HG03039 (cell line): ENCODE data around the gene TRAFD1.
"Not testable (repeated sequence)": the region's sequence is repeated elsewhere in the genome, so short reads cannot be mapped to it uniquely, and the experiment has no call there.

Experiments
- ATAC-seq: cut with Tn5 transposase; IDR thresholded peaks from one replicate; pipeline ENCODE4 v1.9.1; 2021; ENCODE audit warnings: mild to moderate bottlenecking, moderate library complexity; ENCODE audit not compliant: unreplicated experiment

Gene TRAFD1, protein sequence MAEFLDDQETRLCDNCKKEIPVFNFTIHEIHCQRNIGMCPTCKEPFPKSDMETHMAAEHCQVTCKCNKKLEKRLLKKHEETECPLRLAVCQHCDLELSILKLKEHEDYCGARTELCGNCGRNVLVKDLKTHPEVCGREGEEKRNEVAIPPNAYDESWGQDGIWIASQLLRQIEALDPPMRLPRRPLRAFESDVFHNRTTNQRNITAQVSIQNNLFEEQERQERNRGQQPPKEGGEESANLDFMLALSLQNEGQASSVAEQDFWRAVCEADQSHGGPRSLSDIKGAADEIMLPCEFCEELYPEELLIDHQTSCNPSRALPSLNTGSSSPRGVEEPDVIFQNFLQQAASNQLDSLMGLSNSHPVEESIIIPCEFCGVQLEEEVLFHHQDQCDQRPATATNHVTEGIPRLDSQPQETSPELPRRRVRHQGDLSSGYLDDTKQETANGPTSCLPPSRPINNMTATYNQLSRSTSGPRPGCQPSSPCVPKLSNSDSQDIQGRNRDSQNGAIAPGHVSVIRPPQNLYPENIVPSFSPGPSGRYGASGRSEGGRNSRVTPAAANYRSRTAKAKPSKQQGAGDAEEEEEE

DNA sequence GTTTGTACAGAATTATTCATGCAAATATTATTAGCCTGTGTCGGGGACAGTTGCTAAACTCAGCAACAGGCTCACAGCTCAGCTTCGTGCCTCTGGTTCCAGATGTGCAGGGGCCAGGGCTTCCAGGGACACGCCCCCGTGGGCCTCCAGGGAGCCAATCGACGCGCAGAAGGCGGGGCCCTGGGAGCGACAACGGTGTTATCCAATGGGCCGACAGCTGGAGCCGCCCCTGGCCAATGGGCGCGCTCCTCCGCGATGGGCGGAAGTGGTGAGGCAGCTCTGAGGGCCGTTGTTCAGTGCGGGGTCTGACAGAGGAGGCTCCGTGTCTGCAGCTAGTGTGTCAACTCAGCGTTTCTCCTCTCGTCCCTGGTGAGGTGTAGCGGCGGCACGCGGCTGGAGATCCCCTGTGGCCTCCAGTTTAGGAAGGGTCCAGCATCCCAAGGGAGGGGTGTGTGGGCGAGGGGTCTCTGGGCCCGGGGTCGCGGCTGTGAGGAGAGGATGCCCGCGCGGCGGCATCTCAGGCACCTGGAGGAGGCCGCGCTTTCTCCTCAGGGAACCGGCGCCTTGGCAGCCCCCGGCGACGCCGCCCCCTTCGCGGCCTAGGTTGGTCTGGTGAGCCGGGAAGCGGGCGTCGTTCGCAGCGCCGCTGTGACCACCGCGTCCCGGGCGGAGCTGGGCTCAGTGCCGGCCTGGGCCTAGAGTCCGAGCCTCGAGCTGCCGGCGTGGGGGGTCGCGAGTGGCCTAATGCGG is at the start of gene TRAFD1:
TRAFD1 (plus strand) TSS at position 311 of the 750 bp plus-strand sequence. CDS start 4,963 bp downstream, outside the sequence.
- peak; percentile 93 for ATAC-seq

- ATAC-seq, result no peak
Measured at GRCh38 chr12:112087055-112087850, 38.1 kb upstream of the TRAFD1 start.

- no peak for ATAC-seq
Measured at GRCh38 chr12:112087851-112088250, 37.5 kb upstream of the TRAFD1 start.

- ATAC-seq, result no peak
Measured at GRCh38 chr12:112091563-112091962, 33.8 kb upstream of the TRAFD1 start.

DNA sequence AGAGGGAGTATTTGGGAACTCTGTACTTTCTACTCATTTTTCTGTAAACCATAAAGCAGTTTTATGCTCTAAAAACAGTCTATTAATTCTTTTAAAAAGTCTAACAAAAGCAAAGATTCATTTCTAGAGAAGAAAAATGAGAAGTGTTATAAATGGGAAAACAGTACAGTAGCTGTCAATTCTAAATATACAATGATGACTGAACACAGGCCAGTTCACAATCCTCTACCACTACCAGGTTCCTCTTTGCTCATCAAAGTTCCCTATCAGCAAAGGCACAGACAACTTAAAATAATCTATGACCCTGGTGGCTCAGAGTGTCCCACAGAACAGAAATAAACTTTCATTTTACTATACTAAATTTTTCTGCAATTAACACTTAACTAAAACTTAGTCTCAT is 29.3 kb upstream of the TRAFD1 start:
- peak; percentile 70 for ATAC-seq

- ATAC-seq, result peak; percentile 24
Measured at GRCh38 chr12:112096667-112097066, 28.7 kb upstream of the TRAFD1 start.

- ATAC-seq, result no peak
Measured at GRCh38 chr12:112097641-112098040, 27.7 kb upstream of the TRAFD1 start.

DNA sequence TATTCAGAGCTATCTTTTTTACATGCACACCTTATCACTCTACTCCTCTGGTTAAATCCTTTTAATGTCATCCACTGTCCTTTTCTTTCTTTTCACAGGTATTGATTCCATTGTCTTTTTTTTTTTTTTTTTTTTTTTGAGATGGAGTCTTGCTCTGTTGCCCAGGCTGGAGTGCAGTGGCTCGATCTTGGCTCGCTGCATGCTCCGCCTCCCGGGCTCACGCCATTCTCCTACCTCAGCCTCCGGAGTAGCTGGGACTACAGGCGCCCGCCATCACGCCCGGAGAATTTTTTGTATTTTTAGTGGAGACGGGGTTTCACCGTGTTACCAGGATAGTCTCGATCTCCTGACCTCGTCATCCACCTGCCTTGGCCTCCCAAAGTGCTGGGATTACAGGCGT is 24.9 kb upstream of the TRAFD1 start:
- ATAC-seq, result not testable (repeated sequence)

- no peak for ATAC-seq
Measured at GRCh38 chr12:112102127-112102526, 23.2 kb upstream of the TRAFD1 start.

GRCh38 chr12:112102746-112103145 is 22.6 kb upstream of the TRAFD1 start:
- not testable (repeated sequence) for ATAC-seq

- ATAC-seq, result no peak
Measured at GRCh38 chr12:112103758-112104503, 21.4 kb upstream of the TRAFD1 start.

- ATAC-seq, result no peak
Measured at GRCh38 chr12:112105891-112106290, 19.5 kb upstream of the TRAFD1 start.

GRCh38 chr12:112107306-112108201 is 17.8 kb upstream of the TRAFD1 start:
- ATAC-seq, result no peak

DNA sequence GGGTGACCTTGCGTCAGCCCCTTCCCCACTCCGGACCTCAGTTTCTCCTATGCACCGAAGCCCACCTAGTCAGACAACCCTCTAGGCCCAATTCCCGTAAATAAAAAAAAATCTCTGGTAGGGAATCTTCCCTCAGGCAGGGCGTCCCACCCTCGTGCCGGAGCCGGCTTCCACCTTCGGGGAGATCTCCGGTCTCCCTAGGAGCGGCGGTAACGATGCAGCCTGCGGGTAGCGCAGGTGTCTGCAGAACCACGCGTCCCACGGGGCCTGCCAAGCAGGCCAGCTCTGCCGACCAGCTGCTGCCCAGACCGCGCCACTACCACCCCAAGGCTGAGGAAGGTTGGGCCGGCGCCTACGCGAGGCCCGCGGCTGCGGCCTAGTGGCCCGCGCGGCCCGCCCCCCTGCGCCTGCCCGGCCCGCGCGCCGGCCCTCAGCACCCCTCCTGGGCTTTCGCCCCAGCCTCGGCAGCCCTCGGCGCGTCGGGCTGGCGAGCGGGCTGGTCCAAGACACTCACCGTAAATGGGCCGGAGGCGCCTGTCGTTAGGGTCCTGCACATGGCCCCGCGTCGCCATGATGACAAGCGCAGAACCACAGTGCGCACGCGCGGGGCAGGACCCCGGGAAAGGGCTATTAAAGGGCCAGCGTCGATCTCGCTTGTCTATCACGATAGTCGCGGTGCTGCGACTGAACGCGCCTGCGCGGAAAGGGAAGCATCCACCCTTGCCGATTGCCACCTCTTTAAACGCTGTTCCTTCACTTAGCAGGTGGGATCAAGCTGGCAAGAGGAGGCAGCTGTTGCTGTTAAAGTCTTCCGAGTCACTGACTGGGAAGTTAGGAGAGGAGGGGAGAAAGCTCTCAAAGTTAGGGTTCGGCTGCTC is 16.9 kb upstream of the TRAFD1 start, which contains the start of gene NAA25:
NAA25 (minus strand) TSS at position 582 of the 878 bp plus-strand sequence; CDS start at position 572, 10 bp downstream.
- peak; percentile 58 for ATAC-seq

- not testable (repeated sequence) for ATAC-seq
Measured at GRCh38 chr12:112110787-112111662, 14.3 kb upstream of the TRAFD1 start.

GRCh38 chr12:112111931-112112330 is 13.4 kb upstream of the TRAFD1 start:
- ATAC-seq, result no peak
